ENCODE measurements around the gene ZMIZ2. TPM values are rescaled to one million over a fixed set of nuclear protein-coding genes. Genes with fewer than 3 reads are reported as not detected.

ZMIZ2 gene
- total and polyA plus RNA-seq, 2 donors (not counting 1 experiment from before 2014, with no cell fraction given) = 3.9 to 9.1 TPM

GRCh38 chr7:44750424-44750823 lies 1.8 kb downstream of the ZMIZ2 start:
- DNase-seq (ENCODE audit: low read depth in 2 of 2) = no peak
- Histone ChIP-seq H3K4me3 (replicated peaks in 1 of 4; ENCODE audit: control extremely low read depth in 1 of 4, insufficient read depth in 1 of 4, low read depth in 3 of 4, low read length in 4 of 4) (peak overlapping the region in 2 of 4 experiments; percentile 61 to 79), H3K4me2 (ENCODE audit: extremely low read depth, insufficient read depth, low read length) (no peak overlapping the region)

GRCh38 chr7:44750921-44751571 lies 2.4 kb downstream of the ZMIZ2 start:
- peaks cover 42% of the 10 kb centered on the region for H3K79me2 ChIP-seq (ENCODE audit: control insufficient read depth, insufficient read depth, low read length)
- no peaks in the 10 kb centered on the region for H3K36me3 ChIP-seq (ENCODE audit: control insufficient read depth, insufficient read depth, low read length)
- DNase-seq (ENCODE audit: low read depth in 2 of 2) = peak; percentile 12
- H3K9me3 ChIP-seq (ENCODE audit: control insufficient read depth, insufficient read depth, low read depth, low read length) = no peaks in the 10 kb centered on the region
- no peak for TF ChIP-seq EZH2 (IDR thresholded peaks at IDR 0.05; ENCODE audit: low read length, missing control alignments)
- no peak for TF ChIP-seq CTCF (conservative IDR thresholded peaks at IDR 0.05 in 1 of 2, IDR thresholded peaks at IDR 0.05 in 1 of 2; ENCODE audit: low read depth in 1 of 2, low read length in 2 of 2)
- H2AFZ ChIP-seq (ENCODE audit: low read length) = no peak overlapping the region
- no peak overlapping the region for H3K4me2 ChIP-seq (ENCODE audit: extremely low read depth, insufficient read depth, low read length)
- H4K20me1 ChIP-seq (ENCODE audit: control insufficient read depth, extremely low read depth, insufficient read depth, low read length) = no peaks in the 10 kb centered on the region
- no peaks in the 10 kb centered on the region for H3K27me3 ChIP-seq (ENCODE audit: control insufficient read depth, insufficient read depth, low read length)
- H3K4me1 ChIP-seq (ENCODE audit: control insufficient read depth, extremely low read depth, insufficient read depth, low read length) = peaks cover 5% of the 10 kb centered on the region
- no peak overlapping the region for H3K4me3 ChIP-seq (replicated peaks in 1 of 4; ENCODE audit: control extremely low read depth in 1 of 4, insufficient read depth in 1 of 4, low read depth in 3 of 4, low read length in 4 of 4)
- no peak overlapping the region for H3K9ac ChIP-seq (ENCODE audit: insufficient read depth, low read length)
- H3K27ac ChIP-seq (ENCODE audit: insufficient read depth, low read length) = no peak overlapping the region

More at GRCh38 chr7:44750424-44750823, 1.8 kb downstream of the ZMIZ2 start:
- peaks cover 5% of the 10 kb centered on the region for H3K4me1 ChIP-seq (ENCODE audit: control insufficient read depth, extremely low read depth, insufficient read depth, low read length)
- TF ChIP-seq EZH2 (IDR thresholded peaks at IDR 0.05; ENCODE audit: low read length, missing control alignments) (no peak), CTCF (conservative IDR thresholded peaks at IDR 0.05 in 1 of 2, IDR thresholded peaks at IDR 0.05 in 1 of 2; ENCODE audit: low read depth in 1 of 2, low read length in 2 of 2) (no peak)
- no peaks in the 10 kb centered on the region for H4K20me1 ChIP-seq (ENCODE audit: control insufficient read depth, extremely low read depth, insufficient read depth, low read length)
- H3K9ac ChIP-seq (ENCODE audit: insufficient read depth, low read length) = no peak overlapping the region
- no peaks in the 10 kb centered on the region for H3K9me3 ChIP-seq (ENCODE audit: control insufficient read depth, insufficient read depth, low read depth, low read length)
- no peaks in the 10 kb centered on the region for H3K27me3 ChIP-seq (ENCODE audit: control insufficient read depth, insufficient read depth, low read length)
- peaks cover 37% of the 10 kb centered on the region for H3K79me2 ChIP-seq (ENCODE audit: control insufficient read depth, insufficient read depth, low read length)
- H3K36me3 ChIP-seq (ENCODE audit: control insufficient read depth, insufficient read depth, low read length) = no peaks in the 10 kb centered on the region
- no peak overlapping the region for H2AFZ ChIP-seq (ENCODE audit: low read length)
- H3K27ac ChIP-seq (ENCODE audit: insufficient read depth, low read length) = no peak overlapping the region

GRCh38 chr7:44752822-44753221 lies 4.2 kb downstream of the ZMIZ2 start:
- no peak for DNase-seq (ENCODE audit: low read depth in 2 of 2)
- no peak overlapping the region for H2AFZ ChIP-seq (ENCODE audit: low read length)
- H3K79me2 ChIP-seq (ENCODE audit: control insufficient read depth, insufficient read depth, low read length) = peaks cover 42% of the 10 kb centered on the region
- no peaks in the 10 kb centered on the region for H3K9me3 ChIP-seq (ENCODE audit: control insufficient read depth, insufficient read depth, low read depth, low read length)
- no peak overlapping the region for H3K4me2 ChIP-seq (ENCODE audit: extremely low read depth, insufficient read depth, low read length)
- H3K27ac ChIP-seq (ENCODE audit: insufficient read depth, low read length) = no peak overlapping the region
- no peak overlapping the region for H3K4me3 ChIP-seq (replicated peaks in 1 of 4; ENCODE audit: control extremely low read depth in 1 of 4, insufficient read depth in 1 of 4, low read depth in 3 of 4, low read length in 4 of 4)
- no peaks in the 10 kb centered on the region for H3K27me3 ChIP-seq (ENCODE audit: control insufficient read depth, insufficient read depth, low read length)
- peaks cover 7% of the 10 kb centered on the region for H3K4me1 ChIP-seq (ENCODE audit: control insufficient read depth, extremely low read depth, insufficient read depth, low read length)
- H3K9ac ChIP-seq (ENCODE audit: insufficient read depth, low read length) = no peak overlapping the region
- H3K36me3 ChIP-seq (ENCODE audit: control insufficient read depth, insufficient read depth, low read length) = peaks cover 7% of the 10 kb centered on the region
- H4K20me1 ChIP-seq (ENCODE audit: control insufficient read depth, extremely low read depth, insufficient read depth, low read length) = no peaks in the 10 kb centered on the region
- no peak for TF ChIP-seq EZH2 (IDR thresholded peaks at IDR 0.05; ENCODE audit: low read length, missing control alignments)
- TF ChIP-seq CTCF (conservative IDR thresholded peaks at IDR 0.05 in 1 of 2, IDR thresholded peaks at IDR 0.05 in 1 of 2; ENCODE audit: low read depth in 1 of 2, low read length in 2 of 2) = no peak
